Neural progenitor cell (in vitro differentiated cells): ENCODE results near the gene ANKRD11. TPM values are rescaled to one million over a fixed set of nuclear protein-coding genes. Genes with fewer than 3 reads are reported as not detected.
A peak's percentile ranks its signal among the peaks of the same experiment; 100 is the strongest.

Experiments
- DNase-seq: peaks from one replicate; pipeline ENCODE4 v3.0.0-alpha.2; 2016; ENCODE audit warnings: low spot score
- H2AFZ ChIP-seq: fragments of 200-600 bp; sonication (generic); replicated peaks from 2 replicates; pipeline ENCODE4 v1.6.1; 2016; ENCODE audit warnings: antibody characterized with exemption
- H3F3A ChIP-seq: fragments of 200-600 bp; sonication (generic); 2 replicates; pipeline ENCODE4 v1.6.1; 2016; ENCODE audit warnings: antibody characterized with exemption, low read depth
- H3K27ac ChIP-seq: fragments of 200-600 bp; sonication (generic); 2 replicates; pipeline ENCODE4 v1.5.1; 2016; ENCODE audit warnings: mild to moderate bottlenecking
- H3K27me3 ChIP-seq: fragments of 200-600 bp; sonication (generic); 2 replicates; pipeline ENCODE4 v1.6.1; 2016; ENCODE audit warnings: mild to moderate bottlenecking, moderate library complexity
- H3K36me3 ChIP-seq: fragments of 200-600 bp; sonication (generic); 2 replicates; pipeline ENCODE4 v1.5.1; 2016
- H3K4me1 ChIP-seq: fragments of 200-600 bp; sonication (generic); 2 replicates; pipeline ENCODE4 v1.6.1; 2016; ENCODE audit warnings: mixed run types
- H3K4me2 ChIP-seq: fragments of 200-600 bp; sonication (generic); 2 replicates; pipeline ENCODE4 v1.6.1; 2016
- H3K4me3 ChIP-seq: fragments of 200-600 bp; sonication (generic); 2 replicates; pipeline ENCODE4 v1.5.1; 2016
- H3K79me2 ChIP-seq: fragments of 200-600 bp; sonication (generic); 2 replicates; pipeline ENCODE4 v1.6.1; 2016; ENCODE audit warnings: low read depth
- H3K9ac ChIP-seq: fragments of 200-600 bp; sonication (generic); 2 replicates; pipeline ENCODE4 v1.6.1; 2016
- H3K9me3 ChIP-seq: fragments of 200-600 bp; sonication (generic); 2 replicates; pipeline ENCODE4 v1.5.1; 2016; ENCODE audit warnings: low read depth
- H4K20me1 ChIP-seq: fragments of 200-600 bp; sonication (generic); 2 replicates; pipeline ENCODE4 v1.6.1; 2016; ENCODE audit warnings: low read depth
- H3K27ac Mint-ChIP-seq: 3 replicates; pipeline ENCODE4 v1.8.0; 2021; ENCODE audit warnings: mixed read lengths
- H3K27me3 Mint-ChIP-seq: 2 replicates; pipeline ENCODE4 v1.8.0; 2022; ENCODE audit warnings: low read depth, mild to moderate bottlenecking, inconsistent platforms, moderate library complexity, mixed read lengths; ENCODE audit not compliant: insufficient read depth
- H3K36me3 Mint-ChIP-seq: 3 replicates; pipeline ENCODE4 v1.8.0; 2021; ENCODE audit warnings: mixed read lengths
- H3K4me1 Mint-ChIP-seq: 3 replicates; pipeline ENCODE4 v1.8.0; 2021; ENCODE audit warnings: mixed read lengths
- H3K4me3 Mint-ChIP-seq: 3 replicates; pipeline ENCODE4 v1.8.0; 2021; ENCODE audit warnings: mild to moderate bottlenecking, moderate library complexity, mixed read lengths
- H3K9me3 Mint-ChIP-seq: 3 replicates; pipeline ENCODE4 v1.8.0; 2020; ENCODE audit warnings: mixed read lengths
- EZH2 ChIP-seq: fragments of 200-600 bp; sonication (generic); IDR thresholded peaks from 2 replicates; pipeline ENCODE4 v1.6.1; 2017; ENCODE audit warnings: antibody characterized with exemption, mild to moderate bottlenecking, moderate library complexity
- EZH2phosphoT487 ChIP-seq: fragments of 200-600 bp; sonication (generic); IDR thresholded peaks from 2 replicates; pipeline ENCODE4 v1.6.1; 2017; ENCODE audit warnings: antibody characterized with exemption
- total RNA-seq: library from RNA; depleted of rRNA; stranded (reverse); fragments of >200 nt; gene quantifications from 2 replicates; pipeline ENCODE4 v1.2.3, GENCODE V29; 2015; ENCODE audit warnings: low replicate concordance
- TF ChIP-seq, protein P1 (sequence below): fragments of 200-600 bp; sonication (generic); IDR thresholded peaks from 2 replicates; pipeline ENCODE4 v1.5.1; 2017; ENCODE audit warnings: antibody characterized with exemption, mild to moderate bottlenecking

ANKRD11 gene
- total RNA-seq, 1 donor from 2014 or later: 47.3 TPM

DNA sequence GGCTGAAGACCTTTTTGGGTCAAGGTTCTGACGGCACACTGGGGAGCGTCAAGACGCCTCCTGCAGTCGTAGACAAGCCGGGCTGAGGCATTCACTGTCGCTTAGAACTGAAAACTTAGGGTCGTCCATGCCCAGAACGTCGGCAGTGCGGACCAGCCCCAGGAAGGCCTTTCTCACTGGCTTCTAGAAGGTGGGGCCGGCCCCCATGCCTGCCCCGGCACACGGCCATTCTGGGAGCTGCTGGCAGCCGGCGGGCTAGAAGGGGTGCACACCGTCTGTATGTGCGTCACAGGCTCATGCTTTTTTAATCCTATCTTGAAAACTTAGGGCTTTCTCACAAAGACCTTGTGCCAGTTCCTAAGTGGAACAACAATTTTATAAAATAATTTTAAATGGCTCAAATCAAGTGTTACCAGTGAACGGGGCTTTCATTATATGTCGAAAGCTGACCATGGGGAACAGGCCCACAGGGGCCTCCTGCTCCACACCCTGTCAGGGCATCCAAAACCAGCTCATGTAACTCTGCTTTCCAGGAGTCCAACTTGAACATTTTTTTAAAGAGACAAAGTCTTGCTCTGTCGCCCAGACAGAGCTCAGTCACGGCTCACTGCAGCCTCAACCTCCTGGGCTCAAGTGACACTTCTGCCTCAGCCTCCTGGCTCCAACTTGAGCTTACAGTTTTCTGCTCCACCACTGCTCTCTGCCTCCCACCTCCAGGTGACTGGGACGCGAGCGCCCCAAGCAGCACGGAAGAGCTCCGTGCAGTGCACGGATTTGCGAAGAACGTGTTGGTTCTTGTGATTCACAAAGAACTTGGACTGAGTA lies 111.2 kb downstream of the ANKRD11 start:
- Histone ChIP-seq H4K20me1 (peaks cover 100% of the 10 kb centered on the region), H3K79me2 (peaks cover 100% of the 10 kb centered on the region), H3K4me1 (peaks cover 31% of the 10 kb centered on the region), H3F3A (peaks cover 27% of the 10 kb centered on the region), H3K27me3 (no peaks in the 10 kb centered on the region), H3K4me2 (no peak overlapping the region), H3K9ac (no peak overlapping the region), H3K9me3 (no peaks in the 10 kb centered on the region), H2AFZ (no peak overlapping the region), H3K36me3 (no peaks in the 10 kb centered on the region), H3K27ac (no peak overlapping the region), H3K4me3 (no peak overlapping the region)
- H3K4me1 Mint-ChIP-seq: peaks cover 62% of the 10 kb centered on the region
- peak overlapping the region; percentile 73 for H3K4me3 Mint-ChIP-seq
- H3K9me3 Mint-ChIP-seq: peaks cover 16% of the 10 kb centered on the region
- DNase-seq: no peak
- H3K27ac Mint-ChIP-seq: peak overlapping the region; percentile 73
- TF ChIP-seq EZH2phosphoT487: no peak
- TF ChIP-seq, protein P1, sequence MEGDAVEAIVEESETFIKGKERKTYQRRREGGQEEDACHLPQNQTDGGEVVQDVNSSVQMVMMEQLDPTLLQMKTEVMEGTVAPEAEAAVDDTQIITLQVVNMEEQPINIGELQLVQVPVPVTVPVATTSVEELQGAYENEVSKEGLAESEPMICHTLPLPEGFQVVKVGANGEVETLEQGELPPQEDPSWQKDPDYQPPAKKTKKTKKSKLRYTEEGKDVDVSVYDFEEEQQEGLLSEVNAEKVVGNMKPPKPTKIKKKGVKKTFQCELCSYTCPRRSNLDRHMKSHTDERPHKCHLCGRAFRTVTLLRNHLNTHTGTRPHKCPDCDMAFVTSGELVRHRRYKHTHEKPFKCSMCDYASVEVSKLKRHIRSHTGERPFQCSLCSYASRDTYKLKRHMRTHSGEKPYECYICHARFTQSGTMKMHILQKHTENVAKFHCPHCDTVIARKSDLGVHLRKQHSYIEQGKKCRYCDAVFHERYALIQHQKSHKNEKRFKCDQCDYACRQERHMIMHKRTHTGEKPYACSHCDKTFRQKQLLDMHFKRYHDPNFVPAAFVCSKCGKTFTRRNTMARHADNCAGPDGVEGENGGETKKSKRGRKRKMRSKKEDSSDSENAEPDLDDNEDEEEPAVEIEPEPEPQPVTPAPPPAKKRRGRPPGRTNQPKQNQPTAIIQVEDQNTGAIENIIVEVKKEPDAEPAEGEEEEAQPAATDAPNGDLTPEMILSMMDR: no peak
- TF ChIP-seq EZH2: no peak
- H3K27me3 Mint-ChIP-seq: no peaks in the 10 kb centered on the region
- H3K36me3 Mint-ChIP-seq: peaks cover 10% of the 10 kb centered on the region

GRCh38 chr16:89377453-89377848 lies 112.9 kb downstream of the ANKRD11 start:
- no peak overlapping the region for H3K4me2 ChIP-seq
- no peak for DNase-seq
- peaks cover 19% of the 10 kb centered on the region for H3F3A ChIP-seq
- Mint-ChIP-seq H3K27me3 (no peaks in the 10 kb centered on the region), H3K4me3 (no peak overlapping the region), H3K4me1 (peaks cover 51% of the 10 kb centered on the region), H3K36me3 (peaks cover 10% of the 10 kb centered on the region), H3K27ac (no peak overlapping the region), H3K9me3 (peaks cover 16% of the 10 kb centered on the region)
- TF ChIP-seq EZH2phosphoT487: no peak
- TF ChIP-seq, protein P1: no peak
- TF ChIP-seq EZH2: no peak
- no peak overlapping the region for H3K9ac ChIP-seq
- no peaks in the 10 kb centered on the region for H3K27me3 ChIP-seq
- peaks cover 19% of the 10 kb centered on the region for H3K4me1 ChIP-seq
- no peaks in the 10 kb centered on the region for H3K36me3 ChIP-seq
- H3K9me3 ChIP-seq: no peaks in the 10 kb centered on the region
- H4K20me1 ChIP-seq: peaks cover 100% of the 10 kb centered on the region
- no peak overlapping the region for H2AFZ ChIP-seq
- no peak overlapping the region for H3K27ac ChIP-seq
- H3K79me2 ChIP-seq: peaks cover 100% of the 10 kb centered on the region
- H3K4me3 ChIP-seq: no peak overlapping the region

DNA sequence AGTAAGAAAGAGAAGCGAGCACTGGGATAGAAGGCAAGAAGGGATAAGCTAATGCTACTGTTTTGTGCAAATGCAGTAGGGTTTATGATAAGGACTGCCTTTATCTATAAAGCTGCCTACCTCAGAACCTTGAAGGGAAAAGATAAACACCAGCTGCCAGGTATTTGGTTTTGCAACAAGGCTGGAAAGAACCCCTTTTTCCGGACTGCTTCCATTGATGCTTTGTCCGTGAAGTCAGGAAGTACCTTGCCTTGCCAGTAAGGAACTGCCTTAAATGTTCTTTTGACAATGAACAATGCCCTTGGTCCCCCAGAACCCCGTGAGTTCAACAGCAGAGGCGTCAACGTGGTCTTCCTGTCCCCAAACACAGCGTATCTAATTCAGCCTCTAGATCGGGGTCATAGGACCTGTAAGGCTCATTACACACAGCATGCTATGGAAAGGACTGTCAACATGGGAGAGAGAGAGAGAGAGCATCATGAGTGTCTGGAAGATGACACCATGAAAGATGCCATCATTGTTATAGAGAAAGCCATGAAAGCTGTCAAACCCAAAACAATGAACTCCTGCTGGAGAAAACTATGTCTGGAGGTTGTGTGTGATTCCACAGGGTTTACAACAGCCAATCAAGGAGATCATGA lies 113.4 kb downstream of the ANKRD11 start:
- H3K9me3 ChIP-seq: no peaks in the 10 kb centered on the region
- H3F3A ChIP-seq: peaks cover 19% of the 10 kb centered on the region
- H3K27ac ChIP-seq: no peak overlapping the region
- H3K4me1 ChIP-seq: peaks cover 19% of the 10 kb centered on the region
- TF ChIP-seq, protein P1: no peak
- TF ChIP-seq EZH2phosphoT487: no peak
- no peak for TF ChIP-seq EZH2
- Mint-ChIP-seq H3K9me3 (peaks cover 16% of the 10 kb centered on the region), H3K27ac (no peak overlapping the region), H3K36me3 (peaks cover 10% of the 10 kb centered on the region), H3K27me3 (no peaks in the 10 kb centered on the region), H3K4me3 (no peak overlapping the region), H3K4me1 (peaks cover 50% of the 10 kb centered on the region)
- H2AFZ ChIP-seq: no peak overlapping the region
- H3K4me2 ChIP-seq: no peak overlapping the region
- peaks cover 100% of the 10 kb centered on the region for H4K20me1 ChIP-seq
- H3K4me3 ChIP-seq: no peak overlapping the region
- DNase-seq: no peak
- H3K36me3 ChIP-seq: no peaks in the 10 kb centered on the region
- no peaks in the 10 kb centered on the region for H3K27me3 ChIP-seq
- H3K9ac ChIP-seq: no peak overlapping the region
- H3K79me2 ChIP-seq: peaks cover 100% of the 10 kb centered on the region
